ENCODE results near the gene RER1. TPM values are rescaled to one million over a fixed set of nuclear protein-coding genes. Genes with fewer than 3 reads are reported as not detected.

Gene RER1
- total RNA-seq, 2 experiments from 2014 or later, result 161 to 176 TPM

Other genes with a start within 250 kb of the RER1 start
- gene FAAP20, start 197.1 kb upstream of the RER1 start, total RNA-seq, result 10 to 100 TPM; 69.3 to 71.4 TPM
- 10 to 100 TPM; 25.4 to 27.3 TPM for gene SKI, start 163.5 kb upstream of the RER1 start, total RNA-seq
- gene MORN1, start 287 bp upstream of the RER1 start, total RNA-seq, result 1 to 10 TPM; 6.8 to 7.8 TPM
- gene PEX10, start 20.7 kb downstream of the RER1 start, total RNA-seq, result 10 to 100 TPM; 21.5 to 23.7 TPM
- gene PLCH2, start 84.4 kb downstream of the RER1 start, total RNA-seq, result 1 to 10 TPM; 1.2 to 1.4 TPM
- 10 to 100 TPM; 29.8 to 34.3 TPM for gene PANK4, start 134.8 kb downstream of the RER1 start, total RNA-seq
- gene HES5, start 138.4 kb downstream of the RER1 start, total RNA-seq, result under 1 TPM in 1 of 2 experiments, not detected in 1; 0.28 TPM
- gene TNFRSF14, start 164.5 kb downstream of the RER1 start, total RNA-seq, result 100 to 1,000 TPM in 1 of 2 experiments, 10 to 100 TPM in 1; 99.6 to 104 TPM
- gene PRXL2B, start 194.9 kb downstream of the RER1 start, total RNA-seq, result 10 to 100 TPM; 42.2 to 43.2 TPM
- gene MMEL1, start 241.2 kb downstream of the RER1 start, total RNA-seq, result 1 to 10 TPM; 1.5 to 1.6 TPM

Measured in activated naive CD8-positive, alpha-beta T cell treated with anti-CD3 and anti-CD28 coated beads for 36 hours (primary cell).